Measurements from ENCODE around the gene ZNF292.

Gene ZNF292

DNA sequence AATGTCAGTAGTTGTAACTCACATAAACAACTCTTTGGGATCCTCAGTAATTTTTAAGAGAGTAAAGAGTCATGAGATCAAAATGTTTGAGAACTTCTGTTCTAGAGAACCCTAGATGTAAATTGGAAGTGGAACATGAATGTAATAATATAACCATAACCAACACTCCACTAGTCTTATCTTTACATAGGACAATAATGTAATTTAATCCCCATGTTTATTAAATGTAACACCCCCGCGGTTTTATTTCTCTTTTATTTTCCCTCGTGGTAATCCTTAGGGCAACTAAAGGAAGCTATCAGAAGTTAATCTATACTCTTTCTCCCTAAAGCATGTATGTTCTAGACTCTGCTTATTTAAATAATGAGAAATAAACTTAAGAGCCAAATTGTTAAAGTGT, 54.4 kb downstream of the ZNF292 start:
- TF ChIP-seq Cebpa-rat (IDR thresholded peaks at IDR 0.05), result no peak
- peaks cover 98% of the 10 kb centered on the region for H4K20me1 ChIP-seq
- no peak overlapping the region for H3K4me2 ChIP-seq
- no peak overlapping the region for H3K9ac ChIP-seq
- H3K27ac ChIP-seq, result no peak overlapping the region
- H3K9me3 ChIP-seq, result no peaks in the 10 kb centered on the region
- H3K27me3 ChIP-seq, result no peaks in the 10 kb centered on the region
- peaks cover 10% of the 10 kb centered on the region; the same call in 1 of the 2 replicates for H3K36me3 ChIP-seq
- H3K4me3 ChIP-seq, result no peak overlapping the region
- peaks cover 18% of the 10 kb centered on the region for H3K4me1 ChIP-seq

DNA sequence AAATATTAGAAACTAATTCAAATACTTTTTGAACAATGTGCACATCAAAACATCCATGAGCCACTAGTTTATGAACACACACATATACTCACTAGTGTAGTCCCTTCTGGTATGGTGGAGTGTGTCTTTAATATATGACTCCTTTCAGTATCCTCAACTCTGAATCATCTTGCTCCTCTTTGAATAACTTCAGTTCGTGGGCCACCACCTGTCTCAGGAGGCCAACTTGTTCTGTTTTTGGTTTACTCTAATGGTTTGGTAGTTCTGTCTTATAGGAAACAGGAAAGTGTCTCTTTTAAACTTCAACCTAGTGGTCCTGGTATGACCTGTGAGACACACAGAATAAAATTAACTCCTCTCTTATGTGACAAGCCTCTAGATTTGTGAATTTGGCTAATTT, 55.6 kb downstream of the ZNF292 start:
- H3K4me2 ChIP-seq, result peak overlapping the region; percentile 26; the same call in 1 of the 2 replicates
- no peak for TF ChIP-seq Cebpa-rat (IDR thresholded peaks at IDR 0.05)
- peaks cover 97% of the 10 kb centered on the region for H4K20me1 ChIP-seq
- peaks cover 7% of the 10 kb centered on the region; the same call in 1 of the 2 replicates for H3K36me3 ChIP-seq
- H3K9me3 ChIP-seq, result no peaks in the 10 kb centered on the region
- no peak overlapping the region for H3K4me3 ChIP-seq
- H3K9ac ChIP-seq, result no peak overlapping the region
- H3K4me1 ChIP-seq, result peaks cover 18% of the 10 kb centered on the region
- H3K27ac ChIP-seq, result no peak overlapping the region
- H3K27me3 ChIP-seq, result no peaks in the 10 kb centered on the region

DNA sequence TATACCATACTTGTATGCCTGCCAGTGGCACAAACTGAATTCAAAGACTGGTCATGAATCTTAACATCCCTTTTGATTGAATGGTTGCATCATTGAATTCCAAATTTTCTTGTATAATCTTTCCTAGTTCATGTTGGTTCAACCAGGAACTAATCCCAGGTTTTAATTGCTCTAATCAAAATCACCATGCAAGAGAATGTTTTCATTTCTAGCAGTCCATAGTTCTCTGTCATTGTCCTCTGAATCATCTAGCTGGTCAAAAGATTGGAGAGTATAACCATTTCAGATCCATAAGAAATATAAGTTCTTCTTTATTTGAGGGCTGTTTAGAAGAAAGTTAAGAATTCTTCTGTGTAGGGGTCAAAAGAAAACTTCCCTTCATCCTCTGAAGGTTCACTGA, 57.2 kb downstream of the ZNF292 start:
- H3K27ac ChIP-seq, result no peak overlapping the region
- no peak for TF ChIP-seq Cebpa-rat (IDR thresholded peaks at IDR 0.05)
- H4K20me1 ChIP-seq, result peaks cover 92% of the 10 kb centered on the region

DNA sequence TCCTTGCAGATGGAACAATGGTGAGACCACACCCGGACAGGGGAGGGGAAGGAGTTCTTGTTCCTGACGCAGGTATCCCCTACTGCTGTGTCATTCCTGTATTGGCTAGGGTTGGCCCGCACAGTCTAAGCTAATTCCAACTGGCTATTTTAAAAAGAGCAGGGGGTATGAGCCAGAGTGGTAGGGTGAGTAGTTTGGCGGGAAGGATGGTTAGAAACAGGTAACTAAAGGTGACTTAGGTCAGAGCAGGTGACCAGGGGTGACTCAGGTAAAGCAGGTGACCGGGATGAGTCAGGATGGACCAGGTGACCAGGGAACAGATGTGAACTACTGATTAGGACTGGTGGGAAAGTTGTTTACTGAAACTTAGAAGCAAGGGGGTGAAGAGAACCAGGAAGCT, 58.0 kb downstream of the ZNF292 start:
- H4K20me1 ChIP-seq, result peaks cover 85% of the 10 kb centered on the region
- no peak overlapping the region for H3K4me2 ChIP-seq

More for the DNA sequence above, 57.2 kb downstream of the ZNF292 start:
- Histone ChIP-seq H3K4me3 (no peak overlapping the region), H3K36me3 (peaks cover 7% of the 10 kb centered on the region; the same call in 1 of the 2 replicates), H3K9me3 (no peaks in the 10 kb centered on the region), H3K4me2 (no peak overlapping the region), H3K4me1 (peaks cover 18% of the 10 kb centered on the region), H3K27me3 (no peaks in the 10 kb centered on the region), H3K9ac (no peak overlapping the region)

DNA sequence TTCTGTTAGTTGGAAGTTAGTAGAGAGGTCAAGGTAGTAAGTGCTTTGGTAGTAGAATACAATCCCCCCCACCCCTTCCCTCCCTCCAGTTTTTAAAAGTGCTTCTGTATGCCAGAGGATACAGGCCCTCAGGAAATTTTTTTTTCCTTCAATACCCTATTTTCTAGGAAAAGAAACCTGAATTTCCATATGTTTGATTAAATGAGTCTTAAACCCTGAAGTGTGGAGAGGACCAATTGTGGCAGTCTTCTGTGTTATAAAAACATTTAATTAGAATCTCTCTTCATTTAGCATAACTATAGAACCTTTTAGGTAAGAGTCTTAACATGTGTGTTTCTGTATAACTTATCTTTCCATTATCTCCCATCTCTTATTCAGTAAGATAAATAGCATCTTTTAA, 59.5 kb downstream of the ZNF292 start:
- H3K9me3 ChIP-seq, result no peaks in the 10 kb centered on the region
- peaks cover 13% of the 10 kb centered on the region; the same call in 1 of the 2 replicates for H3K4me1 ChIP-seq
- H3K27me3 ChIP-seq, result no peaks in the 10 kb centered on the region
- no peak overlapping the region for H3K27ac ChIP-seq
- no peak overlapping the region for H3K9ac ChIP-seq
- H3K4me3 ChIP-seq, result no peak overlapping the region
- H3K4me2 ChIP-seq, result no peak overlapping the region
- peaks cover 70% of the 10 kb centered on the region for H4K20me1 ChIP-seq
- H3K36me3 ChIP-seq, result peaks cover 16% of the 10 kb centered on the region
- no peak for TF ChIP-seq Cebpa-rat (IDR thresholded peaks at IDR 0.05)

More for the DNA sequence above, 58.0 kb downstream of the ZNF292 start:
- Histone ChIP-seq H3K9ac (no peak overlapping the region), H3K4me3 (no peak overlapping the region), H3K36me3 (peaks cover 8% of the 10 kb centered on the region; the same call in 1 of the 2 replicates), H3K9me3 (no peaks in the 10 kb centered on the region), H3K4me1 (peaks cover 18% of the 10 kb centered on the region), H3K27me3 (no peaks in the 10 kb centered on the region), H3K27ac (no peak overlapping the region)
- no peak for TF ChIP-seq Cebpa-rat (IDR thresholded peaks at IDR 0.05)

DNA sequence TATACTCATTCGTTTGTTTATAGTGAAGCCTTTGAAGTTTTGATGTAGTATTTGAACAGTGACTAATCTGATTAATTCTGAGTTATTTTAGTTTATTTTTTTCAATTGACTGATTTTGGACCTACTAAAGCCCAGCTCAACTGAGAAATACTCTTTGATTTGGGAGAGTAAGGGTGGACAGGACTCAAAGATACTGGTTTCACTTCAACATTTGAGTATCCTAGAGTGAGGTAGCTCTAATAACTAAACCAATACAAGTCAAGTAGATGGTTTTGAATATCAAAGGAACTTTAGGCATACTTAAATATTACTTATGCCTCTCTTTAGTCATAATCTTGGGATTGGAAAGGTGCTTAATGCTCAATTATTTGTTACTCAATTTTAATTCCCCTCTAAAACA, 65.6 kb downstream of the ZNF292 start:
- no peak overlapping the region for H3K27ac ChIP-seq
- TF ChIP-seq Cebpa-rat (IDR thresholded peaks at IDR 0.05), result no peak
- no peaks in the 10 kb centered on the region for H3K4me1 ChIP-seq
- no peak overlapping the region for H3K9ac ChIP-seq
- H4K20me1 ChIP-seq, result peaks cover 11% of the 10 kb centered on the region; the same call in 1 of the 2 replicates
- H3K36me3 ChIP-seq, result peaks cover 57% of the 10 kb centered on the region
- no peak overlapping the region for H3K4me2 ChIP-seq
- no peaks in the 10 kb centered on the region for H3K9me3 ChIP-seq
- no peak overlapping the region for H3K4me3 ChIP-seq
- H3K27me3 ChIP-seq, result no peaks in the 10 kb centered on the region

DNA sequence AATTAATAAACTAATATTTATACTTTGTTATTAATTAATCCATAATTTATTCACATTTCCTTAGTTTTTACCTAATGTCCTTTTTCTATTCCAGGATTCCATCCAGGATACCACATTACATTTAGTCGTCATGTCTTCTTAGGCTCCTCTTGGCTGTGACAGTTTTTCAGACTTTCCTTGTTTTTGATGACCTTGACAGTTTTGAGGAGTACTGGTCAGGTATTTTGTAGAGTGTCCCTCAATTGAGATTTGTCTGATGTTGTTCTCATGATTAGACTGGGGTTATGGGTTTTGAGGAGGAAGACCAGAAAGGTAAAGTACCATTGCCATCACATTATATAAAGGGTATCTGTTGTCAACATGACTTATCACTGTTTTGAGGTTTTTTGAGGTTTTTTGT, 67.3 kb downstream of the ZNF292 start:
- no peaks in the 10 kb centered on the region for H3K9me3 ChIP-seq
- H3K4me1 ChIP-seq, result no peaks in the 10 kb centered on the region
- H3K9ac ChIP-seq, result no peak overlapping the region
- H3K4me2 ChIP-seq, result no peak overlapping the region
- H3K27me3 ChIP-seq, result no peaks in the 10 kb centered on the region
- no peak for TF ChIP-seq Cebpa-rat (IDR thresholded peaks at IDR 0.05)
- no peak overlapping the region for H3K27ac ChIP-seq
- H3K36me3 ChIP-seq, result peaks cover 57% of the 10 kb centered on the region
- H4K20me1 ChIP-seq, result no peaks in the 10 kb centered on the region
- H3K4me3 ChIP-seq, result no peak overlapping the region

DNA sequence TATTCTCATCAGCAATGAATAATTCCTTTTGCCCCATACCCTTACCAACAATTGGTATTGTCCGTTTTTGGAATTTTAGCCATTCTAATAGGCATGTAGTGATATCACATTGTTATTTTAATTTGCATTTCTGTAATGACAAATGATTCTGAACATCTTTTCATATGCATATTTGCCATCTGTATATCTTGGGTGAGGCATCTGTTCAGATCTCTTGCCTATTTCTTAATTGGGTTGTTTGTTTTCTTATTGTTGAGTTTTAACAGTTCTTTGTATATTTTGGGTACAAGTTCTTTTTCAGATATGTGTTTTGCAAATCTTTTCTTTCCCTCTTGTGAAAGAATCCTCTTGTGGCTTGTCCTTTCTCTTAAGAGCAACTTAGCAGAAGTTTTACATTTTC, 69.6 kb downstream of the ZNF292 start:
- Histone ChIP-seq H3K4me2 (no peak overlapping the region), H3K9ac (no peak overlapping the region), H3K27ac (no peak overlapping the region), H3K27me3 (no peaks in the 10 kb centered on the region), H3K4me1 (no peaks in the 10 kb centered on the region), H3K4me3 (no peak overlapping the region), H3K9me3 (no peaks in the 10 kb centered on the region), H3K36me3 (peaks cover 59% of the 10 kb centered on the region), H4K20me1 (no peaks in the 10 kb centered on the region)
- TF ChIP-seq Cebpa-rat (IDR thresholded peaks at IDR 0.05), result no peak

DNA sequence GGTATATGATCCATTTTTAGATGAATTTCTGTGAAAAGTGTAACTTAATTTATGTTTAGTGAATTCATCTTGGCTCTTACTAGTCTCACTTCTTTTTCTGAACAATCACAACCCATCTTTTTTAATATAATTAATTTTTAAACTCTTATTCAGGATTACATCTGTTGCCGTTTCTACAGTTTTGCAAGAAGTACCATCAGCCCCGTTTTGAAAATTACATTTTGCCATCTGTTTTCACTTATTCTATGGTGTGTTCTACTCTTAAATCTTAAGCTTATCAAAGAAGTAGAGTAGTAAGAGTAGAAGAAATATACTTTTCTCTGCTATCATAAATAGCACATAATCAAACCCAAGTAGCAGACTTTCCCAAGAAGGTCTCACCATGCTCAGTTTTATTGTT, 70.1 kb downstream of the ZNF292 start:
- H3K4me2 ChIP-seq, result no peak overlapping the region
- peaks cover 60% of the 10 kb centered on the region for H3K36me3 ChIP-seq
- no peak overlapping the region for H3K9ac ChIP-seq

DNA sequence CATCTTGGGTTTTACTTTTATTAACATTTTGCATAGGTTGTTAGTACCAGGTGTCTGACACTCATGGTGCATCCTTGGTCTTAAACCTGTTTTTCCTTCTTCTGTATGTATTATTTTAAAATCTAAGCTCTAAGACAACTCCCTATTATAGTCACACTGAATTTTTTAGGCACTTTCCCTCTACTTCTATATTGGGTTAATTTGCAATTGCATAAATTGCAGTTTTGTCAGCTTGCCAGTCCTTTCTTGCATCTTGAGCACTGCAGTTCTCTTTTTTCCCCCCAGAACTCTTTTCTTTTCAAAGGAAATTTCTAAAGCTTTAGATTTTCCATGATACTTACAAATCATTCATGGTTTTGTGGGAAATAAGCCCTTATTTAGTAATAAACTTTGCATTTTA, 70.6 kb downstream of the ZNF292 start:
- no peak for TF ChIP-seq Cebpa-rat (IDR thresholded peaks at IDR 0.05)
- Histone ChIP-seq H3K36me3 (peaks cover 58% of the 10 kb centered on the region), H3K27me3 (no peaks in the 10 kb centered on the region), H3K27ac (no peak overlapping the region), H3K4me3 (no peak overlapping the region), H3K4me2 (no peak overlapping the region), H3K9me3 (no peaks in the 10 kb centered on the region), H4K20me1 (no peaks in the 10 kb centered on the region), H3K9ac (no peak overlapping the region), H3K4me1 (no peaks in the 10 kb centered on the region)

More for the DNA sequence above, 70.1 kb downstream of the ZNF292 start:
- Histone ChIP-seq H3K27ac (no peak overlapping the region), H3K4me1 (no peaks in the 10 kb centered on the region), H3K4me3 (no peak overlapping the region), H3K9me3 (no peaks in the 10 kb centered on the region), H4K20me1 (no peaks in the 10 kb centered on the region), H3K27me3 (no peaks in the 10 kb centered on the region)
- TF ChIP-seq Cebpa-rat (IDR thresholded peaks at IDR 0.05), result no peak

DNA sequence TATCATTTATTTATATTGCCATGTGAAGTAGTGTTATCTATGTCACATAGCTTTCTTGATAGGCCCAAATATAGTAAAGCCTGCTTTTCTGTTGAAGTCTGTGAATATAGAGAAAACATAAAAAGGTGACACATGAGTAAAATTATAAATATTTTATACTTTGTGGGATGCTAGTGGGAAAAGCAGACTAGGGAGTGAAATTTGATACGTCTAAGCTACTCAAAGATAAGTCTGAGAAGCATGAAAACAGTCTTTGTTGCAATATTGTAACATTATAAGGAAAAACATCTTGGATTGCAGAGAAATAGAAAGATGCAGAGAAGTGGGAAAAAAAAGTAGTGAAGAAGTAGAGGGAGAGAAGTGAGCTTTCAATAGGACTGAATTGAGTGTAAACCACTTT, 75.4 kb downstream of the ZNF292 start:
- Histone ChIP-seq H3K4me3 (no peak overlapping the region), H4K20me1 (no peaks in the 10 kb centered on the region), H3K4me2 (no peak overlapping the region), H3K27ac (no peak overlapping the region), H3K4me1 (peaks cover 4% of the 10 kb centered on the region; the same call in 1 of the 2 replicates), H3K9ac (no peak overlapping the region), H3K27me3 (no peaks in the 10 kb centered on the region), H3K9me3 (no peaks in the 10 kb centered on the region), H3K36me3 (peaks cover 33% of the 10 kb centered on the region; the same call in 1 of the 2 replicates)
- TF ChIP-seq Cebpa-rat (IDR thresholded peaks at IDR 0.05), result no peak
